SK-N-SH (cell line): ENCODE results near the gene ZBTB7A. TPM values are rescaled to one million over a fixed set of nuclear protein-coding genes. Genes with fewer than 3 reads are reported as not detected.

Experiments
- CTCF ChIA-PET: fragments of 300-600, 350-600 bp; formaldehyde crosslinking; extraction: SDS; loops from one replicate; lab custom pipeline; 2021; lab: Yijun Ruan, JAX
- POLR2A ChIA-PET: fragments of 350-600 bp; sonication (Branson Sonifier 250); formaldehyde crosslinking; extraction: SDS; loops from one replicate; lab custom pipeline; 2020; ENCODE audit warnings: antibody characterized with exemption, inconsistent platforms; lab: Yijun Ruan, JAX
- DNase-seq: peaks from one replicate; pipeline ENCODE4 v3.0.0; 2012
- H2AFZ ChIP-seq: fragments of 200-600 bp; sonication (generic); 2 replicates; pipeline ENCODE4 v1.8.1; 2016; ENCODE audit warnings: antibody characterized with exemption, mild to moderate bottlenecking, low read depth
- H3F3A ChIP-seq: fragments of 200-600 bp; sonication (generic); replicated peaks from 2 replicates; pipeline ENCODE3; 2016; ENCODE audit warnings: antibody characterized with exemption, mild to moderate bottlenecking; ENCODE audit not compliant: insufficient read depth
- H3K27ac ChIP-seq, 2 experiments: fragments of 200-500 bp in 1 of 2; fragments of 200-600 bp in 1 of 2; sonication (Bioruptor generic) in 1 of 2; sonication (generic), shearing (Covaris generic) in 1 of 2; 2 replicates each; pipeline versions ENCODE4 v1.5.1 to v1.6.1; 2014 to 2016; ENCODE audit warnings: low read depth in 2 of 2, inconsistent platforms in 1 of 2, low read length in 1 of 2, mild to moderate bottlenecking in 1 of 2, mixed read lengths in 1 of 2
- H3K27me3 ChIP-seq: fragments of 200-600 bp; sonication (generic), shearing (Covaris generic); 2 replicates; pipeline ENCODE4 v1.6.1; 2016; ENCODE audit warnings: mixed run types; ENCODE audit not compliant: insufficient read depth
- H3K36me3 ChIP-seq, 2 experiments: fragments of 200-500 bp in 1 of 2; fragments of 200-600 bp in 1 of 2; sonication (Bioruptor generic) in 1 of 2; sonication (generic) in 1 of 2; replicated peaks in 1 of 2; 2 replicates each; pipeline versions ENCODE3 to v1.5.1; 2014 to 2016; ENCODE audit warnings: low read length in 1 of 2, mild to moderate bottlenecking in 1 of 2; ENCODE audit not compliant: insufficient read depth in 2 of 2, control insufficient read depth in 1 of 2
- H3K4me1 ChIP-seq, 2 experiments: fragments of 200-500 bp in 1 of 2; fragments of 200-600 bp in 1 of 2; sonication (Bioruptor generic) in 1 of 2; sonication (generic), shearing (Covaris generic) in 1 of 2; 2 replicates each; pipeline versions ENCODE4 v1.5.1 to v1.6.1; 2014 to 2016; ENCODE audit warnings: low read depth in 1 of 2, low read length in 1 of 2, mixed run types in 1 of 2; ENCODE audit not compliant: insufficient read depth in 2 of 2, control insufficient read depth in 1 of 2
- H3K4me2 ChIP-seq: fragments of 200-600 bp; sonication (generic), shearing (Covaris generic); 2 replicates; pipeline ENCODE4 v1.6.1; 2017; ENCODE audit warnings: mixed run types
- H3K4me3 ChIP-seq, 2 experiments: fragments of 200-500 bp in 1 of 2; fragments of 200-600 bp in 1 of 2; sonication (Bioruptor generic) in 1 of 2; sonication (generic), shearing (Covaris generic) in 1 of 2; 2 replicates each; pipeline versions ENCODE4 v1.5.1 to v1.8.1; 2014 to 2016; ENCODE audit warnings: low read depth in 2 of 2, inconsistent platforms in 1 of 2, low read length in 1 of 2, mild to moderate bottlenecking in 1 of 2, mixed read lengths in 1 of 2, moderate library complexity in 1 of 2
- H3K79me2 ChIP-seq: fragments of 200-600 bp; sonication (generic); 2 replicates; pipeline ENCODE4 v1.8.1; 2017; ENCODE audit warnings: mild to moderate bottlenecking; ENCODE audit not compliant: insufficient read depth
- H3K9ac ChIP-seq: fragments of 200-600 bp; sonication (generic); 2 replicates; pipeline ENCODE4 v1.6.1; 2017; ENCODE audit warnings: mixed run types
- H3K9me2 ChIP-seq: fragments of 200-600 bp; sonication (generic); 2 replicates; pipeline ENCODE4 v1.6.1; 2017; ENCODE audit warnings: mixed run types
- H3K9me3 ChIP-seq: fragments of 200-600 bp; sonication (generic); 2 replicates; pipeline ENCODE4 v1.6.1; 2017; ENCODE audit warnings: mixed run types, mild to moderate bottlenecking, moderate library complexity
- H4K20me1 ChIP-seq: fragments of 200-600 bp; sonication (generic); 2 replicates; pipeline ENCODE4 v1.6.1; 2017; ENCODE audit warnings: mild to moderate bottlenecking, mixed run types; ENCODE audit not compliant: insufficient read depth
- CHD2 ChIP-seq: fragments of 150-350 bp; IDR thresholded peaks from 2 replicates; pipeline ENCODE4 v1.6.1; 2018; ENCODE audit warnings: low read length; ENCODE audit not compliant: partially characterized antibody
- EP300 ChIP-seq, 2 experiments: IDR thresholded peaks; 2 replicates each; pipeline versions ENCODE4 v1.4.0 to v1.6.1; 2012; ENCODE audit warnings: borderline replicate concordance in 1 of 2, low read depth in 1 of 2, low read length in 1 of 2
- EZH2phosphoT487 ChIP-seq: fragments of 200-600 bp; sonication (generic); IDR thresholded peaks from 2 replicates; pipeline ENCODE4 v1.6.1; 2017; ENCODE audit warnings: low read depth, mixed run types, mild to moderate bottlenecking, antibody characterized with exemption, moderate library complexity, borderline replicate concordance
- FOSL2 ChIP-seq: IDR thresholded peaks from 2 replicates; pipeline ENCODE4 v1.4.0; 2012; ENCODE audit warnings: low read depth, mild to moderate bottlenecking, moderate library complexity, borderline replicate concordance
- FOXM1 ChIP-seq: IDR thresholded peaks from 2 replicates; pipeline ENCODE4 v1.4.0; 2012; ENCODE audit warnings: low read depth, mild to moderate bottlenecking
- GABPA ChIP-seq: IDR thresholded peaks from 2 replicates; pipeline ENCODE4 v1.4.0; 2012; ENCODE audit warnings: low read depth, mild to moderate bottlenecking
- MAX ChIP-seq: IDR thresholded peaks from 2 replicates; pipeline ENCODE4 v1.4.0; 2012; ENCODE audit warnings: low read depth
- MEF2A ChIP-seq: IDR thresholded peaks from 2 replicates; pipeline ENCODE4 v1.4.0; 2012; ENCODE audit warnings: low read depth, borderline replicate concordance
- MXI1 ChIP-seq: IDR thresholded peaks from 2 replicates; pipeline ENCODE4 v1.6.1; 2012; ENCODE audit warnings: mild to moderate bottlenecking, low read depth, low read length, improper control_type of control experiment
- NFIC ChIP-seq: IDR thresholded peaks from 2 replicates; pipeline ENCODE4 v1.4.0; 2012; ENCODE audit warnings: borderline replicate concordance
- POLR2AphosphoS5 ChIP-seq: IDR thresholded peaks from 2 replicates; pipeline ENCODE4 v1.6.1; 2012; ENCODE audit warnings: low read depth, low read length
- RAD21 ChIP-seq: IDR thresholded peaks from 2 replicates; pipeline ENCODE4 v1.6.1; 2012; ENCODE audit warnings: mild to moderate bottlenecking, low read length
- REST ChIP-seq: IDR thresholded peaks from 2 replicates; pipeline ENCODE4 v1.6.1; 2012; ENCODE audit warnings: mild to moderate bottlenecking, low read depth, low read length, moderate library complexity
- RFX5 ChIP-seq: IDR thresholded peaks from 2 replicates; pipeline ENCODE4 v1.6.1; 2012; ENCODE audit warnings: mild to moderate bottlenecking, improper control_type of control experiment, low read length
- TAF1 ChIP-seq: IDR thresholded peaks from 2 replicates; pipeline ENCODE4 v1.6.1; 2012; ENCODE audit warnings: low read depth, mild to moderate bottlenecking, low read length, moderate library complexity, borderline replicate concordance
- USF2 ChIP-seq: fragments of 150-350 bp; IDR thresholded peaks from 2 replicates; pipeline ENCODE4 v1.6.1; 2017; ENCODE audit warnings: antibody characterized with exemption, low read length, low read depth, borderline replicate concordance
- YY1 ChIP-seq: IDR thresholded peaks from 2 replicates; pipeline ENCODE4 v1.4.0; 2012; ENCODE audit warnings: low read depth, mild to moderate bottlenecking
- ZBTB33 ChIP-seq: IDR thresholded peaks from 2 replicates; pipeline ENCODE4 v1.4.0; 2012; ENCODE audit warnings: low read depth, borderline replicate concordance
- WGBS: methylation state at CpG from one replicate; pipeline ENCODE4 v1.1.6; 2017; ENCODE audit warnings: low lambda C conversion rate; 5-methylcytosine and 5-hydroxymethylcytosine counted together
- polyA plus RNA-seq, 3 experiments: library from polyadenylated mRNA; depleted of rRNA; stranded (reverse); fragments of >200 nt; gene quantifications; 2 replicates each; pipeline ENCODE4 v1.2.3, GENCODE V29; 2012
- TF ChIP-seq, protein P1 (sequence below): IDR thresholded peaks from 2 replicates; pipeline ENCODE4; 2012

The ZBTB7A gene
- polyA plus RNA-seq, 1 of the 3 experiments (the other 2 are of a cell fraction) = 7.4 TPM

DNA sequence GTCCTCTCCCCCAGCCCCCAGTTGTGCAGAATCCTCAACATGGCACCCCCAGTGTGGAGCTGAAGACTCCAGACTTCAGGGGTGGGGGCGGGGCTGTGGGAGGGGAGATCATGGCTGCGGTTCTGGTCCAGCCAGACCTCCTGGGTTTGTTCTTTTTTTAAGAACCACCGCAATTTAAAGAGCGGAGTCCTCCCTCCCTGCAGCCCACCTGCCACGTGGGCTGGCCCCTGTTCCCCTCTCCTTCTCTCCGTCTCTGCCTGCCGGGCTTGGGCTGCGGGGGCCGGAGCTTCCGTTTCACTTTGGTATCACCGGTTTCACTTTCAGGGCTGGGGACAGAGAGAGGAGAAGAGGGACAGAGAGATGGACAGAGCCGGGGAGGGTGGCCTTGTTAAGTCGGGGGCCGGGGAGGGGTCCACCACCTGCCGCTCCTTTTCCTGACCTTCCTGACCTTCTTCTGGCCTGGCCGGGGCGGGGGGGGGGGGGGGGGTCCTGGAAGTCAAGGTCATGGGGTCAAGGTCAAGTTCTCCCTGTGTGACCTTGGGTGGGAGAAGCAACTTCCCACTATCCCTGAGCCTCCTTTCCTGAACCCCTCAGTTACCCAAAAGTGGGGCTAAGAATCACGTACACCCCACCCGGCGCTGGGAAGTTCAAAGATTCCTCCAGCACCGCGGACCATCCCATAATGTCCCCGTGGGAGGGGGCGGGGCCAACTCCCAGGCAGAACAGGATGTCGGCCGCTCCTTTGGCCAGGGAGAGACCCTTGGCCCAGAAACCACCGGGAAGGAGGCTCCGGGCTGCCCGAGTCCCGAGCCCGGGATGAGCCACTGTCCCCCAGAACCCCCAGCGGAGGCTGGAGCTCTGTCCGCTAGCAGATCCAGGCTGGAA lies 11.3 kb upstream of the ZBTB7A start:
- no peak for DNase-seq
- Histone ChIP-seq H3K4me1 (no peaks in the 10 kb centered on the region), H3K27me3 (no peaks in the 10 kb centered on the region), H3K27ac (no peak overlapping the region), H2AFZ (no peak overlapping the region), H3K9me2 (no peaks in the 10 kb centered on the region), H3K36me3 (no peaks in the 10 kb centered on the region), H3F3A (no peaks in the 10 kb centered on the region), H3K9ac (no peak overlapping the region), H3K79me2 (no peaks in the 10 kb centered on the region), H4K20me1 (no peaks in the 10 kb centered on the region), H3K9me3 (no peaks in the 10 kb centered on the region), H3K4me2 (no peak overlapping the region), H3K4me3 (no peak overlapping the region)
- POLR2A ChIA-PET = no interaction called here
- WGBS = 86% methylated on average over 24 of the region's 33 CpGs
- CTCF ChIA-PET = interaction anchor here (1.1 kb wide), 1 partner anchor 189 kb away, joined by 3 read pairs; no protein-coding TSS in a partner anchor
- TF ChIP-seq MEF2A (no peak), FOXM1 (no peak), YY1 (no peak), CHD2 (no peak), RAD21 (no peak), ZBTB33 (no peak), MAX (no peak), EZH2phosphoT487 (no peak), NFIC (no peak)
- TF ChIP-seq, protein P1, sequence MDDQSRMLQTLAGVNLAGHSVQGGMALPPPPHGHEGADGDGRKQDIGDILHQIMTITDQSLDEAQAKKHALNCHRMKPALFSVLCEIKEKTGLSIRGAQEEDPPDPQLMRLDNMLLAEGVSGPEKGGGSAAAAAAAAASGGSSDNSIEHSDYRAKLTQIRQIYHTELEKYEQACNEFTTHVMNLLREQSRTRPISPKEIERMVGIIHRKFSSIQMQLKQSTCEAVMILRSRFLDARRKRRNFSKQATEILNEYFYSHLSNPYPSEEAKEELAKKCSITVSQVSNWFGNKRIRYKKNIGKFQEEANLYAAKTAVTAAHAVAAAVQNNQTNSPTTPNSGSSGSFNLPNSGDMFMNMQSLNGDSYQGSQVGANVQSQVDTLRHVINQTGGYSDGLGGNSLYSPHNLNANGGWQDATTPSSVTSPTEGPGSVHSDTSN = no peak

- WGBS = 100% methylated on average over 2 of the region's 3 CpGs
- no peak for TF ChIP-seq FOSL2
- TF ChIP-seq POLR2AphosphoS5 = no peak
- no peak for TF ChIP-seq EZH2phosphoT487
- TF ChIP-seq USF2 = no peak
- no peak for TF ChIP-seq GABPA
- no peak for TF ChIP-seq RFX5
- TF ChIP-seq EP300 (IDR thresholded peaks at IDR 0.05; ENCODE audit: borderline replicate concordance in 1 of 2, low read depth in 1 of 2, low read length in 1 of 2) = no peak
- no peak for TF ChIP-seq TAF1
- no peak for TF ChIP-seq MXI1
- no peak for TF ChIP-seq REST
Observed at GRCh38 chr19:4077007-4077374, 10.3 kb upstream of the ZBTB7A start.

More at GRCh38 chr19:4077007-4077374, 10.3 kb upstream of the ZBTB7A start:
- Histone ChIP-seq H3F3A (no peaks in the 10 kb centered on the region), H3K36me3 (no peaks in the 10 kb centered on the region), H3K27ac (no peak overlapping the region), H3K4me1 (no peaks in the 10 kb centered on the region), H3K4me3 (no peak overlapping the region), H3K27me3 (no peaks in the 10 kb centered on the region), H3K9ac (no peak overlapping the region), H3K9me2 (no peaks in the 10 kb centered on the region), H3K79me2 (no peaks in the 10 kb centered on the region), H3K9me3 (no peaks in the 10 kb centered on the region), H3K4me2 (no peak overlapping the region), H4K20me1 (no peaks in the 10 kb centered on the region), H2AFZ (no peak overlapping the region)
- POLR2A ChIA-PET = interaction anchor here (1.0 kb wide), 1 partner anchor 17 kb away, joined by 3 read pairs; no protein-coding TSS in a partner anchor
- DNase-seq = no peak
- CTCF ChIA-PET = no interaction called here
